Suprapubic skin (tissue), 4 donors: ENCODE data around the gene GNG10.

ENCODE experiments used
- CTCF ChIP-seq, 2 donors: fragments of 200-600 bp in 1 of 2; fragments of 450-650 bp in 1 of 2; sonication (generic) in 1 of 2; IDR thresholded peaks; one replicate each; pipeline ENCODE4 v1.5.1; 2016 to 2019; ENCODE audit warnings: antibody characterized with exemption in 2 of 2, mild to moderate bottlenecking in 1 of 2, moderate library complexity in 1 of 2
- EP300 ChIP-seq: sonication (generic); formaldehyde crosslinking; IDR thresholded peaks from one replicate; pipeline ENCODE4 v1.6.1; 2017; ENCODE audit warnings: antibody characterized with exemption
- POLR2A ChIP-seq, 2 donors: fragments of 450-650 bp; IDR thresholded peaks; one replicate each; pipeline ENCODE4 v1.6.1; 2017; ENCODE audit warnings: antibody characterized with exemption in 2 of 2, mild to moderate bottlenecking in 2 of 2, moderate library complexity in 2 of 2
- POLR2AphosphoS5 ChIP-seq, 3 donors: sonication (generic); formaldehyde crosslinking; IDR thresholded peaks; one replicate each; pipeline ENCODE4 v1.6.1; 2017; ENCODE audit warnings: antibody characterized with exemption in 3 of 3

GRCh38 chr9:111663301-111663823 lies 2.0 kb downstream of the GNG10 start:
- no peak for TF ChIP-seq CTCF (IDR thresholded peaks at IDR 0.05)
- no peak for TF ChIP-seq POLR2AphosphoS5 (IDR thresholded peaks at IDR 0.05)
- no peak for TF ChIP-seq POLR2A (IDR thresholded peaks at IDR 0.05)
- no peak for TF ChIP-seq EP300
